ENCODE measurements around the gene AMOT. TPM values are rescaled to one million over a fixed set of nuclear protein-coding genes. Genes with fewer than 3 reads are reported as not detected.

The AMOT gene
- total RNA-seq (2014; rRNA removed; shearing (Covaris generic)) (0.51 and 0.95 TPM in 2 replicates), total RNA-seq (2022) (6.2 and 6.8 TPM in 2 replicates), Bru-seq, nascent RNA (percentile 42 among the genes with signal in this experiment), BruChase-seq, experiment 1, labeled RNA remaining after a 6-hour chase (percentile 40 among the genes with signal in this experiment), BruChase-seq, experiment 2, labeled RNA remaining after a 2-hour chase (percentile 45 among the genes with signal in this experiment)
- long read RNA-seq, partial matches to known transcripts = 0 of 2 reads
- long read RNA-seq, other reads (novel, unspliced or antisense) = 2 of 2 reads

- Histone ChIP-seq H2AFZ (ENCODE audit: low read length) (peak within 1 kb of the TSS; percentile 96), H4K20me1 (ENCODE audit: insufficient read depth, low read length) (no peaks in the 10 kb centered on the region), H3K27ac (ENCODE audit: low read depth, low read length, poor library complexity, severe bottlenecking) (no peak within 1 kb of the TSS), H3K4me3 (ENCODE audit: low read depth, low read length, poor library complexity, severe bottlenecking) (peak within 1 kb of the TSS; percentile 77), H3K36me3 (ENCODE audit: insufficient read depth, low read length) (no peaks in the 10 kb centered on the region), H3K4me2 (ENCODE audit: low read length) (peak within 1 kb of the TSS; percentile 74), H3K9me3 (ENCODE audit: low read length) (no peaks in the 10 kb centered on the region), H3K9me2 (ENCODE audit: insufficient read depth, low read length) (no peaks in the 10 kb centered on the region), H3K4me1 (ENCODE audit: insufficient read depth, low read length, poor library complexity, severe bottlenecking) (peaks cover 7% of the 10 kb centered on the region), H3K79me2 (ENCODE audit: insufficient read depth, low read depth, low read length) (no peaks in the 10 kb centered on the region)
- DNase-seq (ENCODE audit: low spot score) = peak; percentile 70
- BruUV-seq (replicated peaks) = no TSS peak
- ChIA-PET POLR2A (interaction anchor here (0.5 to 1.9 kb wide), 6 partner anchors 8 to 1180 kb away, joined by 3 to 19 read pairs (median 4); no protein-coding TSS in a partner anchor), CTCF (ENCODE audit: unreplicated experiment) (no interaction called here)
- TF ChIP-seq CTCF (conservative IDR thresholded peaks at IDR 0.05; ENCODE audit: low read length) (no peak), EZH2phosphoT487 (IDR thresholded peaks at IDR 0.05; ENCODE audit: borderline replicate concordance, low read depth, low read length) (no peak)
- intact Hi-C loops (cut with micrococcal nuclease; ENCODE audit: unreplicated experiment) = loop anchor here (5.0 to 10.0 kb wide), 2 partner anchors 78 to 166 kb away; partner anchors contain the start of gene LHFPL1
These were observed at the start of gene AMOT for GRCh38 chrX:112840382-112841113. TSS of gene AMOT (minus strand) at chrX:112840831. CDS start at chrX:112823126, 17,705 bp downstream.

GRCh38 chrX:112889400-112889799, 48.8 kb upstream of the AMOT start:
- Histone ChIP-seq H3K79me2 (ENCODE audit: insufficient read depth, low read depth, low read length) (no peaks in the 10 kb centered on the region), H3K27ac (ENCODE audit: low read depth, low read length, poor library complexity, severe bottlenecking) (no peak overlapping the region), H3K4me3 (ENCODE audit: low read depth, low read length, poor library complexity, severe bottlenecking) (no peak overlapping the region), H2AFZ (ENCODE audit: low read length) (no peak overlapping the region), H3K4me1 (ENCODE audit: insufficient read depth, low read length, poor library complexity, severe bottlenecking) (peaks cover 8% of the 10 kb centered on the region), H4K20me1 (ENCODE audit: insufficient read depth, low read length) (no peaks in the 10 kb centered on the region), H3K4me2 (ENCODE audit: low read length) (no peak overlapping the region), H3K9me2 (ENCODE audit: insufficient read depth, low read length) (no peaks in the 10 kb centered on the region), H3K9me3 (ENCODE audit: low read length) (no peaks in the 10 kb centered on the region), H3K36me3 (ENCODE audit: insufficient read depth, low read length) (no peaks in the 10 kb centered on the region)
- no peak for DNase-seq (ENCODE audit: low spot score)
- no TSS peak for BruUV-seq (replicated peaks)
- CTCF ChIA-PET (ENCODE audit: unreplicated experiment) = no interaction called here
- intact Hi-C loops (cut with micrococcal nuclease; ENCODE audit: unreplicated experiment) = no loop called here
- POLR2A ChIA-PET = interaction anchor here (0.5 to 0.6 kb wide), 2 partner anchors 49 to 1308 kb away, joined by 4 read pairs; partner anchors contain the start of gene AMOT
- TF ChIP-seq CTCF (conservative IDR thresholded peaks at IDR 0.05; ENCODE audit: low read length) (no peak), EZH2phosphoT487 (IDR thresholded peaks at IDR 0.05; ENCODE audit: borderline replicate concordance, low read depth, low read length) (no peak)

Measured in OCI-LY7 (cell line).